Endodermal cell (in vitro differentiated cells): ENCODE data around the gene GATA2. TPM values are rescaled to one million over a fixed set of nuclear protein-coding genes. Genes with fewer than 3 reads are reported as not detected.

ENCODE experiments used
- DNase-seq: peaks from one replicate; pipeline ENCODE4 v3.0.0-alpha.2; 2017
- H3K27ac ChIP-seq: 2 replicates; pipeline ENCODE4 v1.5.1; 2013; ENCODE audit warnings: mild to moderate bottlenecking, low read depth, low read length, moderate library complexity
- H3K27me3 ChIP-seq: 2 replicates; pipeline ENCODE4 v1.6.1; 2013; ENCODE audit warnings: mild to moderate bottlenecking, low read length, moderate library complexity; ENCODE audit not compliant: insufficient read depth, control insufficient read depth, poor library complexity, severe bottlenecking
- H3K36me3 ChIP-seq: 2 replicates; pipeline ENCODE4 v1.7.0; 2013; ENCODE audit warnings: mild to moderate bottlenecking, low read length, moderate library complexity; ENCODE audit not compliant: control insufficient read depth, insufficient read depth
- H3K4me1 ChIP-seq: one replicate; pipeline ENCODE4 v1.7.0; 2013; ENCODE audit warnings: low read length; ENCODE audit not compliant: control insufficient read depth, insufficient read depth
- H3K4me3 ChIP-seq: 2 replicates; pipeline ENCODE4 v1.5.1; 2013; ENCODE audit warnings: mild to moderate bottlenecking, low read length, moderate library complexity
- H3K9ac ChIP-seq: 2 replicates; pipeline ENCODE4 v1.6.1; 2013; ENCODE audit warnings: mild to moderate bottlenecking, low read length, moderate library complexity; ENCODE audit not compliant: poor library complexity, severe bottlenecking; ENCODE audit errors: extremely low read depth
- H3K9me3 ChIP-seq: 2 replicates; pipeline ENCODE4 v1.6.1; 2013; ENCODE audit warnings: mild to moderate bottlenecking, low read length, moderate library complexity; ENCODE audit not compliant: control insufficient read depth
- H3K27ac Mint-ChIP-seq: 2 replicates; pipeline ENCODE4 v1.8.0; 2020; ENCODE audit warnings: mixed read lengths
- H3K27me3 Mint-ChIP-seq: 2 replicates; pipeline ENCODE4 v1.8.0; 2021; ENCODE audit warnings: mild to moderate bottlenecking, mixed read lengths; ENCODE audit not compliant: insufficient read depth
- H3K36me3 Mint-ChIP-seq: 2 replicates; pipeline ENCODE4 v1.8.0; 2020; ENCODE audit warnings: low read depth, mixed read lengths
- H3K4me1 Mint-ChIP-seq: 2 replicates; pipeline ENCODE4 v1.8.0; 2020; ENCODE audit warnings: mixed read lengths
- H3K4me3 Mint-ChIP-seq: 2 replicates; pipeline ENCODE4 v1.8.0; 2020; ENCODE audit warnings: mild to moderate bottlenecking, moderate library complexity, mixed read lengths
- H3K9me3 Mint-ChIP-seq: 2 replicates; pipeline ENCODE4 v1.8.0; 2020; ENCODE audit warnings: mild to moderate bottlenecking, mixed read lengths
- WGBS, 2 experiments: methylation state at CpG; one replicate each; pipeline versions ENCODE4 v1.1.5 to v1.1.7; 2013; ENCODE audit warnings: missing lambda C conversion rate in 2 of 2, mixed read lengths in 1 of 2; ENCODE audit not compliant: insufficient coverage in 1 of 2, insufficient read length in 1 of 2; 5-methylcytosine and 5-hydroxymethylcytosine counted together
- total RNA-seq, 2 donors: library from RNA; stranded (reverse); fragmentation: NEBNext Ultra II Directional in 1 of 2; extraction: Animal tissue kit (Norgen Biotek cat#: 25700) in 1 of 2; gene quantifications; 2 replicates in 1 of 2; 3 replicates in 1 of 2; pipeline ENCODE4 v1.2.1, GENCODE V29; 2021
- TF ChIP-seq, protein P1 (sequence below): fragments of 200-600 bp; sonication (generic); conservative IDR thresholded peaks from 2 replicates; pipeline ENCODE4 v1.5.0; 2021; ENCODE audit warnings: antibody characterized with exemption, mild to moderate bottlenecking

Gene GATA2
- total RNA-seq, 2 donors from 2014 or later: 1.2 to 1.6 TPM

DNA sequence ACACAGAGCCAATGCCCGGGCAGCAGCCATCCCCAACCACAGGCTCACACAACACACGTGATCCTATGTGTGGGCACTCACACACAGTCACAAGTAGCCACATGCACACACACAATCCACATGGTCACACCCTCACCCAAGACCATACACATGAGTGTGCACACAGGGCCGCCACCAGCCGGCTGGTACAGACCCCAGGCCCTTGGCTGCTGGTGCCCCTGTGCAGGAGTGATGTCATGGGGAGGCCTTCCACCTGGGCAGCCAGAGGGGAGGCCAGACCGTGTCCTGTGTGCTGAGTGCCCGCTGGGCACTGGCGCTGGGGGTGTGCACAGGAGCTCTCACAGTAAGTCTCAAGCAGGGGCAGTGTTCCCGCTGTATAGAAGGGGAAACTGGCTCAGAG, 63.2 kb downstream of the GATA2 start:
- Histone ChIP-seq H3K9ac (no peak overlapping the region), H3K36me3 (no peaks in the 10 kb centered on the region), H3K27ac (no peak overlapping the region), H3K4me3 (no peak overlapping the region), H3K4me1 (no peaks in the 10 kb centered on the region), H3K27me3 (peaks cover 97% of the 10 kb centered on the region), H3K9me3 (no peaks in the 10 kb centered on the region)
- DNase-seq: no peak
- Mint-ChIP-seq H3K4me3 (no peak overlapping the region), H3K27me3 (peaks cover 89% of the 10 kb centered on the region), H3K36me3 (no peaks in the 10 kb centered on the region), H3K9me3 (no peaks in the 10 kb centered on the region), H3K27ac (no peak overlapping the region), H3K4me1 (peaks cover 9% of the 10 kb centered on the region)
- WGBS, 2 experiments: 87 to 92% methylated on average over 5 to 8 of the region's 8 CpGs
- TF ChIP-seq, protein P1, sequence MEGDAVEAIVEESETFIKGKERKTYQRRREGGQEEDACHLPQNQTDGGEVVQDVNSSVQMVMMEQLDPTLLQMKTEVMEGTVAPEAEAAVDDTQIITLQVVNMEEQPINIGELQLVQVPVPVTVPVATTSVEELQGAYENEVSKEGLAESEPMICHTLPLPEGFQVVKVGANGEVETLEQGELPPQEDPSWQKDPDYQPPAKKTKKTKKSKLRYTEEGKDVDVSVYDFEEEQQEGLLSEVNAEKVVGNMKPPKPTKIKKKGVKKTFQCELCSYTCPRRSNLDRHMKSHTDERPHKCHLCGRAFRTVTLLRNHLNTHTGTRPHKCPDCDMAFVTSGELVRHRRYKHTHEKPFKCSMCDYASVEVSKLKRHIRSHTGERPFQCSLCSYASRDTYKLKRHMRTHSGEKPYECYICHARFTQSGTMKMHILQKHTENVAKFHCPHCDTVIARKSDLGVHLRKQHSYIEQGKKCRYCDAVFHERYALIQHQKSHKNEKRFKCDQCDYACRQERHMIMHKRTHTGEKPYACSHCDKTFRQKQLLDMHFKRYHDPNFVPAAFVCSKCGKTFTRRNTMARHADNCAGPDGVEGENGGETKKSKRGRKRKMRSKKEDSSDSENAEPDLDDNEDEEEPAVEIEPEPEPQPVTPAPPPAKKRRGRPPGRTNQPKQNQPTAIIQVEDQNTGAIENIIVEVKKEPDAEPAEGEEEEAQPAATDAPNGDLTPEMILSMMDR: no peak

Other genes starting within 250 kb of the GATA2 start
- not detected for gene DNAJB8, start 26.3 kb downstream of the GATA2 start, total RNA-seq
- 100 to 1,000 TPM; 197 to 210 TPM for gene RPN1, start 157.6 kb upstream of the GATA2 start, total RNA-seq
- 100 to 1,000 TPM; 166 to 194 TPM for gene RAB7A, start 233.0 kb upstream of the GATA2 start, total RNA-seq